Activated CD4-positive, alpha-beta T cell treated with anti-CD3 and anti-CD28 coated beads, Interleukin-2, Interleukin-4, amounts not matched to agents 100 ng/mL and 50 ng/mL, durations not matched to agents 16 hours and 8 hours (primary cell): Measurements from ENCODE around the gene WDR59.
"Not testable (repeated sequence)": the region's sequence is repeated elsewhere in the genome, so short reads cannot be mapped to it uniquely, and the experiment has no call there.

Source experiments
- DNase-seq: peaks from one replicate; pipeline ENCODE4 v3.0.0-alpha.2; 2020; ENCODE audit warnings: low spot score

WDR59 gene

GRCh38 chr16:74850027-74850426 is 134.9 kb downstream of the WDR59 start:
- DNase-seq, result no peak

- DNase-seq, result no peak
These were observed 137.7 kb downstream of the WDR59 start for GRCh38 chr16:74847202-74847601.

GRCh38 chr16:74846714-74847113 is 138.2 kb downstream of the WDR59 start:
- no peak for DNase-seq

GRCh38 chr16:74844041-74844980 is 140.6 kb downstream of the WDR59 start:
- DNase-seq, result no peak

GRCh38 chr16:74843381-74844035 is 141.4 kb downstream of the WDR59 start:
- not testable (repeated sequence) for DNase-seq

GRCh38 chr16:74842413-74842812 is 142.5 kb downstream of the WDR59 start:
- no peak for DNase-seq

- no peak for DNase-seq
These were observed 143.0 kb downstream of the WDR59 start for GRCh38 chr16:74841904-74842303.

GRCh38 chr16:74841469-74841868 is 143.5 kb downstream of the WDR59 start:
- DNase-seq, result no peak

GRCh38 chr16:74837056-74837455 is 147.9 kb downstream of the WDR59 start:
- no peak for DNase-seq

- DNase-seq, result no peak
These were observed 148.7 kb downstream of the WDR59 start for GRCh38 chr16:74836111-74836671.

- DNase-seq, result no peak
These were observed 152.7 kb downstream of the WDR59 start for GRCh38 chr16:74832228-74832627.

- DNase-seq, result no peak
These were observed 153.5 kb downstream of the WDR59 start for GRCh38 chr16:74831467-74831866.

- DNase-seq, result no peak
These were observed 154.3 kb downstream of the WDR59 start for GRCh38 chr16:74830648-74831047.

GRCh38 chr16:74829637-74830036 is 155.3 kb downstream of the WDR59 start:
- DNase-seq, result no peak

GRCh38 chr16:74825941-74826340 is 159.0 kb downstream of the WDR59 start:
- DNase-seq, result no peak

GRCh38 chr16:74825016-74825415 is 159.9 kb downstream of the WDR59 start:
- DNase-seq, result no peak
